Endothelial cell of umbilical vein (primary cell): ENCODE data around the gene TMEM129. TPM values are rescaled to one million over a fixed set of nuclear protein-coding genes. Genes with fewer than 3 reads are reported as not detected.

Experiments used
- BruUV-seq: library from RNA; stranded (reverse); fragments of 400-500 nt; replicated peaks from 2 replicates; lab custom pipeline; 2021; lab: Mats Ljungman, UMichigan
- CTCF ChIA-PET: fragments of 300-600, 350-600 bp; sonication (Branson Sonifier 250); formaldehyde crosslinking; loops from one replicate; lab custom pipeline; 2021; ENCODE audit warnings: antibody characterized with exemption, inconsistent platforms; lab: Charles Lee
- POLR2A ChIA-PET: fragments of 300-600, 350-600 bp; sonication (Branson Sonifier 250); formaldehyde crosslinking; loops from one replicate; lab custom pipeline; 2021; ENCODE audit warnings: antibody characterized with exemption, inconsistent platforms; lab: Charles Lee
- DNase-seq: peaks from one replicate; pipeline ENCODE4 v3.0.0-alpha.2; 2011; ENCODE audit warnings: low read depth, low spot score
- FAIRE-seq: peaks from 2 replicates; lab custom pipeline; 2011; peaks lifted over from hg19 to GRCh38; lab: Jason Lieb, UNC
- H2AFZ ChIP-seq: 2 replicates; pipeline ENCODE4 v1.6.0; 2012; ENCODE audit warnings: low read depth, low read length, control low read depth, inconsistent platforms
- H3K27ac ChIP-seq: 2 replicates; pipeline ENCODE4 v1.5.1; 2011; ENCODE audit warnings: low read depth, mild to moderate bottlenecking, control low read depth, low read length, moderate library complexity; ENCODE audit not compliant: insufficient read depth
- H3K27me3 ChIP-seq, 2 experiments: 2 replicates each; pipeline versions ENCODE4 v1.6.0 to v1.6.1; 2011; ENCODE audit warnings: low read length in 2 of 2, mixed read lengths in 1 of 2; ENCODE audit not compliant: control insufficient read depth in 2 of 2, insufficient read depth in 2 of 2
- H3K36me3 ChIP-seq, 2 experiments: 2 replicates in 1 of 2; 3 replicates in 1 of 2; pipeline ENCODE4 v1.5.1; 2011; ENCODE audit warnings: low read length in 2 of 2, mild to moderate bottlenecking in 1 of 2, moderate library complexity in 1 of 2; ENCODE audit not compliant: control insufficient read depth in 2 of 2, insufficient read depth in 2 of 2; ENCODE audit errors: extremely low read depth in 1 of 2
- H3K4me1 ChIP-seq: 3 replicates; pipeline ENCODE4 v1.5.1; 2011; ENCODE audit warnings: mild to moderate bottlenecking, low read length; ENCODE audit not compliant: control insufficient read depth, insufficient read depth; ENCODE audit errors: extremely low read depth
- H3K4me2 ChIP-seq: 2 replicates; pipeline ENCODE4 v1.6.1; 2011; ENCODE audit warnings: low read length, control low read depth, mixed read lengths; ENCODE audit not compliant: insufficient read depth
- H3K4me3 ChIP-seq, 3 experiments: fragments of 200-600 bp in 1 of 3; sonication (generic), shearing (Covaris generic) in 1 of 3; replicated peaks in 1 of 3; 2 replicates each; pipeline ENCODE4 v1.5.1; 2011 to 2016; ENCODE audit warnings: control low read depth in 3 of 3, low read length in 3 of 3, mild to moderate bottlenecking in 2 of 3, inconsistent platforms in 1 of 3, low read depth in 1 of 3, moderate library complexity in 1 of 3; ENCODE audit not compliant: insufficient read depth in 1 of 3
- H3K79me2 ChIP-seq: 2 replicates; pipeline ENCODE4 v1.6.0; 2012; ENCODE audit warnings: low read length, inconsistent platforms; ENCODE audit not compliant: control insufficient read depth, insufficient read depth
- H3K9ac ChIP-seq: replicated peaks from 2 replicates; pipeline ENCODE3; 2011; ENCODE audit warnings: low read length, control low read depth; ENCODE audit not compliant: insufficient read depth; ENCODE audit errors: extremely low read depth
- H3K9me1 ChIP-seq: replicated peaks from 3 replicates; pipeline ENCODE4 v1.6.0; 2011; ENCODE audit warnings: mild to moderate bottlenecking, low read length; ENCODE audit not compliant: control insufficient read depth, insufficient read depth; ENCODE audit errors: extremely low read depth
- H3K9me3 ChIP-seq: replicated peaks from 2 replicates; pipeline ENCODE4 v1.5.1; 2012; ENCODE audit warnings: low read length, inconsistent platforms; ENCODE audit not compliant: control insufficient read depth, insufficient read depth
- H4K20me1 ChIP-seq: replicated peaks from 2 replicates; pipeline ENCODE3; 2011; ENCODE audit warnings: mild to moderate bottlenecking, low read length; ENCODE audit not compliant: control insufficient read depth, insufficient read depth; ENCODE audit errors: extremely low read depth
- EZH2 ChIP-seq: IDR thresholded peaks from 2 replicates; pipeline ENCODE4 v1.6.1; 2012; ENCODE audit warnings: borderline replicate concordance, low read depth, mild to moderate bottlenecking, moderate library complexity, low read length, inconsistent platforms; ENCODE audit not compliant: severe bottlenecking
- FOS ChIP-seq: IDR thresholded peaks from 2 replicates; pipeline ENCODE4 v1.6.1; 2011; ENCODE audit warnings: mild to moderate bottlenecking, low read length, moderate library complexity, borderline replicate concordance; ENCODE audit not compliant: insufficient read depth
- GATA2 ChIP-seq: IDR thresholded peaks from 2 replicates; pipeline ENCODE4 v1.7.0; 2011; ENCODE audit warnings: low read depth, mild to moderate bottlenecking, moderate library complexity, mixed read lengths, low read length; ENCODE audit not compliant: insufficient read length, insufficient read depth
- JUN ChIP-seq: IDR thresholded peaks from 2 replicates; pipeline ENCODE4 v1.6.1; 2011; ENCODE audit warnings: borderline replicate concordance, low read depth; ENCODE audit not compliant: insufficient read length, insufficient read depth
- MYC ChIP-seq: IDR thresholded peaks from one replicate; pipeline ENCODE4 v1.6.1; 2011; ENCODE audit warnings: mild to moderate bottlenecking, low read depth, low read length
- POLR2A ChIP-seq: IDR thresholded peaks from 2 replicates; pipeline ENCODE4 v1.6.1; 2012; ENCODE audit warnings: low read depth, mild to moderate bottlenecking, control low read depth, low read length
- POLR2AphosphoS5 ChIP-seq: IDR thresholded peaks from 2 replicates; pipeline ENCODE4 v1.6.1; 2012; ENCODE audit warnings: low read depth, mild to moderate bottlenecking, control low read depth, low read length, moderate library complexity; ENCODE audit not compliant: insufficient read depth
- dilution Hi-C: fragments of 300-500 bp; cut with MboI; formaldehyde crosslinking; loops from one replicate; pipeline ENCODE4 v1.15.0; 2019; ENCODE audit warnings: low sequenced_read_pairs; ENCODE audit not compliant: extremely low pct_ligation_motif_present
- intact Hi-C: fragments of 100-400 bp; cut with micrococcal nuclease; formaldehyde crosslinking; loops from one replicate; pipeline ENCODE4 v1.10.0; 2022
- polyA plus RNA-seq, 4 experiments: library from polyadenylated mRNA; depleted of rRNA in 3 of 4; stranded (reverse) in 3 of 4; unstranded in 1 of 4; fragments of >200 nt; gene quantifications; 2 replicates each; pipeline versions ENCODE4 v1.2.1 to v1.2.3, GENCODE V29; 2011 to 2012; ENCODE audit warnings: missing spikeins in 1 of 4
- total RNA-seq: library from RNA; stranded (reverse); gene quantifications from 2 replicates; pipeline ENCODE4 v1.2.3, GENCODE V29; 2021
- TF ChIP-seq, protein P1 (sequence below), 2 donors: IDR thresholded peaks; 1 replicate in 1 of 2; 2 replicates in 1 of 2; pipeline ENCODE4 v1.5.1; 2011; ENCODE audit warnings: low read length in 2 of 2, mild to moderate bottlenecking in 2 of 2, moderate library complexity in 2 of 2, control low read depth in 1 of 2, inconsistent platforms in 1 of 2, low read depth in 1 of 2; ENCODE audit not compliant: insufficient read depth in 1 of 2; ENCODE audit errors: extremely low read depth in 1 of 2
- TF ChIP-seq, protein P2 (sequence below): IDR thresholded peaks from 2 replicates; pipeline ENCODE4 v1.6.1; 2011; ENCODE audit not compliant: insufficient read depth, insufficient read length

TMEM129 gene
- total and polyA plus RNA-seq, 2 donors (not counting 3 experiments of a cell fraction or from before 2014, with no cell fraction given): 23.2 to 33.2 TPM

DNA sequence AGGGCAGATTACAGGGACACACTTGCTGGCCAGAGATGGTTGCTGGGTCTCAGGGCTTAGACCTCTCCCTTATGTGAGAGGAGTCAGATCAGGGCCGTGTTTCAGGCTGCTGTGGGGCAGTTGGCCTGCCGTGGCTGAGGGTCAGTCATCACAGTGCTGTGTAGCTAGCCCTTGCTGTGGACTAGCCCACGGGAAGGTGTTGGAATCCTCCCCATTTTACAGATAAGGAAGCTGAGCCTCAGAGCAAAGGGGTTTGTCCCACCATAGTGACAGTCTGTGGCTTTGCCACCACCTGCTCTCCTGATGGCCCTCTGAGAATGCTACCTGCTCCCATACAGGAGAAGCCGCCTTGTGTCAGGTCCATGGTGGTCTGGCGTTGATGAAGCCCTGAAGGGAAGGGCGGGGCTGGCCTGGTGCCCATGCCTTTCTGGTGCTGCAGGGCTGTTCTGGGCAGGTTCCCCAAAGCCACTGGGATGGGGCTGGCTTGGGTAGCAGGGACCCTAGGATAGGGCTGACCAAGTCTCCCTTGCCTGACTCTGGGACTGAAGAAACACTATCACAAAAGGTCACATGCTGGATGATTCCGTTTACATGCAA, 34.6 kb downstream of the TMEM129 start:
- H3K4me2 ChIP-seq: no peak overlapping the region
- H3K27me3 ChIP-seq: no peaks in the 10 kb centered on the region
- no peak overlapping the region for H2AFZ ChIP-seq
- ChIA-PET CTCF (no interaction called here), POLR2A (no interaction called here)
- H3K9me3 ChIP-seq: no peaks in the 10 kb centered on the region
- no peaks in the 10 kb centered on the region for H3K9me1 ChIP-seq
- no peak overlapping the region for H3K9ac ChIP-seq
- no peak overlapping the region for H3K4me3 ChIP-seq
- TSS peak; percentile 2 for BruUV-seq
- DNase-seq: no peak
- dilution Hi-C loops: no loop called here
- FAIRE-seq: no peak
- peaks cover 3 to 11% of the 10 kb centered on the region in 2 experiments for H3K36me3 ChIP-seq
- TF ChIP-seq EZH2 (no peak), POLR2A (no peak), MYC (no peak), JUN (no peak), GATA2 (no peak), FOS (no peak), POLR2AphosphoS5 (no peak)
- TF ChIP-seq, protein P1, sequence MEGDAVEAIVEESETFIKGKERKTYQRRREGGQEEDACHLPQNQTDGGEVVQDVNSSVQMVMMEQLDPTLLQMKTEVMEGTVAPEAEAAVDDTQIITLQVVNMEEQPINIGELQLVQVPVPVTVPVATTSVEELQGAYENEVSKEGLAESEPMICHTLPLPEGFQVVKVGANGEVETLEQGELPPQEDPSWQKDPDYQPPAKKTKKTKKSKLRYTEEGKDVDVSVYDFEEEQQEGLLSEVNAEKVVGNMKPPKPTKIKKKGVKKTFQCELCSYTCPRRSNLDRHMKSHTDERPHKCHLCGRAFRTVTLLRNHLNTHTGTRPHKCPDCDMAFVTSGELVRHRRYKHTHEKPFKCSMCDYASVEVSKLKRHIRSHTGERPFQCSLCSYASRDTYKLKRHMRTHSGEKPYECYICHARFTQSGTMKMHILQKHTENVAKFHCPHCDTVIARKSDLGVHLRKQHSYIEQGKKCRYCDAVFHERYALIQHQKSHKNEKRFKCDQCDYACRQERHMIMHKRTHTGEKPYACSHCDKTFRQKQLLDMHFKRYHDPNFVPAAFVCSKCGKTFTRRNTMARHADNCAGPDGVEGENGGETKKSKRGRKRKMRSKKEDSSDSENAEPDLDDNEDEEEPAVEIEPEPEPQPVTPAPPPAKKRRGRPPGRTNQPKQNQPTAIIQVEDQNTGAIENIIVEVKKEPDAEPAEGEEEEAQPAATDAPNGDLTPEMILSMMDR (IDR thresholded peaks at IDR 0.05; ENCODE audit: extremely low read depth in 1 of 2, insufficient read depth in 1 of 2, low read depth in 1 of 2, low read length in 2 of 2): no peak
- TF ChIP-seq, protein P2, sequence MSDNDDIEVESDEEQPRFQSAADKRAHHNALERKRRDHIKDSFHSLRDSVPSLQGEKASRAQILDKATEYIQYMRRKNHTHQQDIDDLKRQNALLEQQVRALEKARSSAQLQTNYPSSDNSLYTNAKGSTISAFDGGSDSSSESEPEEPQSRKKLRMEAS: no peak
- no peaks in the 10 kb centered on the region for H4K20me1 ChIP-seq
- H3K27ac ChIP-seq: no peak overlapping the region
- H3K4me1 ChIP-seq: peaks cover 10% of the 10 kb centered on the region
- no peaks in the 10 kb centered on the region for H3K79me2 ChIP-seq
- intact Hi-C loops: no loop called here
